H9 (cell line): ENCODE measurements around the gene RALGAPA2. TPM values are rescaled to one million over a fixed set of nuclear protein-coding genes. Genes with fewer than 3 reads are reported as not detected.

ENCODE experiments used
- DNase-seq: peaks from one replicate; pipeline ENCODE4 v3.0.0-alpha.2; 2017
- H2AFZ ChIP-seq: one replicate; pipeline ENCODE4 v1.6.1; 2013; ENCODE audit warnings: mild to moderate bottlenecking, low read length, control low read depth, moderate library complexity
- H2AK5ac ChIP-seq: 2 replicates; pipeline ENCODE4 v1.6.1; 2013; ENCODE audit warnings: low read length, control low read depth, mixed read lengths; ENCODE audit not compliant: insufficient read length
- H2BK120ac ChIP-seq: one replicate; pipeline ENCODE4 v1.6.1; 2013; ENCODE audit warnings: low read depth, mild to moderate bottlenecking, low read length, control low read depth, inconsistent platforms; ENCODE audit not compliant: poor library complexity, severe bottlenecking
- H2BK12ac ChIP-seq: 2 replicates; pipeline ENCODE4 v1.6.1; 2013; ENCODE audit warnings: low read length, control low read depth, mixed read lengths, low read depth; ENCODE audit not compliant: insufficient read length
- H2BK15ac ChIP-seq: 2 replicates; pipeline ENCODE4 v1.6.1; 2013; ENCODE audit warnings: low read depth, low read length, control low read depth
- H2BK20ac ChIP-seq: one replicate; pipeline ENCODE4 v1.6.1; 2013; ENCODE audit warnings: low read depth, mild to moderate bottlenecking, low read length, control low read depth, inconsistent platforms; ENCODE audit not compliant: poor library complexity, severe bottlenecking
- H2BK5ac ChIP-seq: 2 replicates; pipeline ENCODE4 v1.6.1; 2013; ENCODE audit warnings: low read length, control low read depth, mixed read lengths; ENCODE audit not compliant: insufficient read length
- H3K14ac ChIP-seq: 2 replicates; pipeline ENCODE4 v1.6.1; 2013; ENCODE audit warnings: low read length, control low read depth; ENCODE audit not compliant: insufficient read depth
- H3K18ac ChIP-seq: 2 replicates; pipeline ENCODE4 v1.6.1; 2013; ENCODE audit warnings: low read depth, mild to moderate bottlenecking, mixed read lengths, low read length, control low read depth; ENCODE audit not compliant: insufficient read length
- H3K23ac ChIP-seq: 2 replicates; pipeline ENCODE4 v1.6.1; 2013; ENCODE audit warnings: low read length, control low read depth, mixed read lengths, low read depth; ENCODE audit not compliant: insufficient read length
- H3K23me2 ChIP-seq: 2 replicates; pipeline ENCODE4 v1.6.1; 2013; ENCODE audit warnings: low read depth, mild to moderate bottlenecking, mixed read lengths, low read length, control low read depth; ENCODE audit not compliant: insufficient read length, poor library complexity, severe bottlenecking
- H3K27ac ChIP-seq: 2 replicates; pipeline ENCODE4 v1.5.1; 2013; ENCODE audit warnings: low read length, control low read depth, mixed read lengths, low read depth; ENCODE audit not compliant: insufficient read length
- H3K27me3 ChIP-seq: 2 replicates; pipeline ENCODE4 v1.6.1; 2013; ENCODE audit warnings: low read length, control low read depth, inconsistent platforms; ENCODE audit not compliant: insufficient read depth
- H3K4ac ChIP-seq: 2 replicates; pipeline ENCODE4 v1.6.1; 2013; ENCODE audit warnings: low read depth, mild to moderate bottlenecking, control low read depth, inconsistent platforms, low read length, moderate library complexity
- H3K4me1 ChIP-seq: 2 replicates; pipeline ENCODE4 v1.6.1; 2013; ENCODE audit warnings: low read length, control low read depth, inconsistent platforms; ENCODE audit not compliant: insufficient read depth
- H3K4me2 ChIP-seq: 2 replicates; pipeline ENCODE4 v1.6.1; 2013; ENCODE audit warnings: low read length, control low read depth, mixed read lengths; ENCODE audit not compliant: insufficient read length, insufficient read depth
- H3K56ac ChIP-seq: 2 replicates; pipeline ENCODE4 v1.6.1; 2013; ENCODE audit warnings: low read depth, mild to moderate bottlenecking, mixed read lengths, low read length, control low read depth; ENCODE audit not compliant: insufficient read length
- H3K79me1 ChIP-seq: 2 replicates; pipeline ENCODE4 v1.6.1; 2013; ENCODE audit warnings: low read depth, mild to moderate bottlenecking, moderate library complexity, low read length, control low read depth, inconsistent platforms; ENCODE audit not compliant: insufficient read depth, poor library complexity, severe bottlenecking
- H3K79me2 ChIP-seq: 2 replicates; pipeline ENCODE4 v1.6.1; 2013; ENCODE audit warnings: low read length, control low read depth, inconsistent platforms; ENCODE audit not compliant: insufficient read depth
- H3K9ac ChIP-seq: 2 replicates; pipeline ENCODE4 v1.6.1; 2013; ENCODE audit warnings: low read length, control low read depth, mixed read lengths; ENCODE audit not compliant: insufficient read length; ENCODE audit errors: extremely low read depth
- H3K9me3 ChIP-seq: one replicate; pipeline ENCODE4 v1.6.1; 2013; ENCODE audit warnings: low read depth, low read length, inconsistent platforms; ENCODE audit not compliant: control insufficient read depth
- H3T11ph ChIP-seq: one replicate; pipeline ENCODE4 v1.6.1; 2013; ENCODE audit warnings: mild to moderate bottlenecking, low read length, control low read depth, inconsistent platforms
- H4K20me1 ChIP-seq: one replicate; pipeline ENCODE4 v1.6.1; 2013; ENCODE audit not compliant: control insufficient read depth, insufficient read length, insufficient read depth
- H4K5ac ChIP-seq: 2 replicates; pipeline ENCODE4 v1.6.1; 2013; ENCODE audit warnings: low read depth, mild to moderate bottlenecking, mixed read lengths, low read length, control low read depth; ENCODE audit not compliant: insufficient read length
- H4K8ac ChIP-seq: replicated peaks from 2 replicates; pipeline ENCODE4 v1.6.1; 2013; ENCODE audit warnings: low read length, control low read depth, mixed read lengths, low read depth; ENCODE audit not compliant: insufficient read length
- H4K91ac ChIP-seq: 2 replicates; pipeline ENCODE4 v1.6.1; 2013; ENCODE audit warnings: low read depth, mild to moderate bottlenecking, moderate library complexity, mixed read lengths, low read length, control low read depth; ENCODE audit not compliant: insufficient read length
- H3K27ac Mint-ChIP-seq, 3 experiments: 2 replicates in 2 of 3; 3 replicates in 1 of 3; pipeline ENCODE4 v1.8.0; 2020 to 2021; ENCODE audit warnings: mixed read lengths in 3 of 3, mild to moderate bottlenecking in 1 of 3, moderate library complexity in 1 of 3
- H3K27me3 Mint-ChIP-seq: 2 replicates; pipeline ENCODE4 v1.8.0; 2021; ENCODE audit warnings: low read depth, mild to moderate bottlenecking, moderate library complexity, mixed read lengths
- H3K36me3 Mint-ChIP-seq, 3 experiments: 2 replicates in 2 of 3; 3 replicates in 1 of 3; pipeline ENCODE4 v1.8.0; 2020 to 2021; ENCODE audit warnings: low read depth in 3 of 3, mixed read lengths in 3 of 3; ENCODE audit not compliant: insufficient read depth in 1 of 3
- H3K4me1 Mint-ChIP-seq, 2 experiments: 2 replicates each; pipeline ENCODE4 v1.8.0; 2020; ENCODE audit warnings: mixed read lengths in 2 of 2
- H3K4me3 Mint-ChIP-seq, 2 experiments: 2 replicates in 1 of 2; 3 replicates in 1 of 2; pipeline ENCODE4 v1.8.0; 2020 to 2021; ENCODE audit warnings: mild to moderate bottlenecking in 2 of 2, mixed read lengths in 2 of 2, moderate library complexity in 1 of 2
- H3K9me3 Mint-ChIP-seq, 2 experiments: 2 replicates in 1 of 2; 3 replicates in 1 of 2; pipeline ENCODE4 v1.8.0; 2020; ENCODE audit warnings: mild to moderate bottlenecking in 2 of 2, mixed read lengths in 2 of 2, moderate library complexity in 1 of 2
- CTCF ChIP-seq: fragments of 200-600 bp; sonication (generic); conservative IDR thresholded peaks from 3 replicates; pipeline ENCODE4 v1.8.0; 2021; ENCODE audit warnings: antibody characterized with exemption, mild to moderate bottlenecking
- WGBS: extraction: QIAGEN DNeasy Blood & Tissue Kit; methylation state at CpG from one replicate; pipeline ENCODE4 v1.1.7; 2013; ENCODE audit warnings: missing lambda C conversion rate, low lambda C conversion rate, mixed read lengths; ENCODE audit not compliant: insufficient read length; ENCODE audit errors: extremely low coverage; 5-methylcytosine and 5-hydroxymethylcytosine counted together
- total RNA-seq: library from RNA; stranded (reverse); gene quantifications from 2 replicates; pipeline ENCODE4 v1.2.1, GENCODE V29; 2021

The RALGAPA2 gene
- total RNA-seq, 1 experiment from 2014 or later: 16.6 TPM

- no peak overlapping the region for H3K14ac ChIP-seq
- H3K4me1 ChIP-seq: peaks cover 4% of the 10 kb centered on the region
- no peak overlapping the region for H2BK12ac ChIP-seq
- H3K23me2 ChIP-seq: peaks cover 6% of the 10 kb centered on the region
- no peak overlapping the region for H3T11ph ChIP-seq
- no peak overlapping the region for H2AK5ac ChIP-seq
- peaks cover 1% of the 10 kb centered on the region; the same call in 1 of the 2 replicates for H3K79me2 ChIP-seq
- H2AFZ ChIP-seq: no peak overlapping the region
- H3K27me3 ChIP-seq: no peaks in the 10 kb centered on the region
- no peak overlapping the region for H4K8ac ChIP-seq
- no peak overlapping the region for H3K4ac ChIP-seq
- no peak for TF ChIP-seq CTCF
- Mint-ChIP-seq H3K4me3 (peak overlapping the region; percentile 78 to 86), H3K4me1 (peaks cover 21 to 26% of the 10 kb centered on the region in 2 experiments), H3K9me3 (no peaks in the 10 kb centered on the region), H3K27me3 (no peaks in the 10 kb centered on the region), H3K36me3 (no peaks in the 10 kb centered on the region; a peak in 1 of 7 replicates), H3K27ac (no peak overlapping the region)
- peak overlapping the region; percentile 75 for H3K4me2 ChIP-seq
- no peak overlapping the region for H2BK20ac ChIP-seq
- no peak overlapping the region for H4K5ac ChIP-seq
- DNase-seq: no peak
- no peaks in the 10 kb centered on the region for H3K79me1 ChIP-seq
- no peak overlapping the region for H2BK120ac ChIP-seq
- H3K18ac ChIP-seq: no peak overlapping the region
- H2BK15ac ChIP-seq: no peak overlapping the region
- no peak overlapping the region for H4K91ac ChIP-seq
- H2BK5ac ChIP-seq: no peak overlapping the region
- no peak overlapping the region for H3K23ac ChIP-seq
- H3K27ac ChIP-seq: no peak overlapping the region
- no peak overlapping the region for H3K56ac ChIP-seq
- WGBS: no CpG with 5 or more reads among the region's 3 CpGs
- H3K9me3 ChIP-seq: no peaks in the 10 kb centered on the region
- H4K20me1 ChIP-seq: no peaks in the 10 kb centered on the region
- H3K9ac ChIP-seq: peak overlapping the region; percentile 63
Measured at GRCh38 chr20:20711413-20711812, 1.0 kb downstream of the RALGAPA2 start.
